Common myeloid progenitor, CD34-positive (primary cell): Measurements from ENCODE around the gene SORBS2.

Source experiments
- CTCF ChIA-PET: fragments of 350-600 bp; sonication (Branson Sonifier 250); formaldehyde crosslinking; loops from one replicate; lab custom pipeline; 2021; ENCODE audit warnings: antibody characterized with exemption; lab: Charles Lee
- POLR2A ChIA-PET: fragments of 350-600 bp; sonication (Branson Sonifier 250); formaldehyde crosslinking; loops from one replicate; lab custom pipeline; 2021; ENCODE audit warnings: antibody characterized with exemption; lab: Charles Lee
- DNase-seq, 3 donors: peaks; one replicate each; pipeline versions ENCODE4 v3.0.0 to v3.0.0-alpha.2; 2013
- H3K27ac ChIP-seq, 2 experiments: 1 replicate in 1 of 2; 2 replicates in 1 of 2; pipeline ENCODE4 v1.7.0; 2013; ENCODE audit warnings: inconsistent platforms in 2 of 2, low read length in 2 of 2, mild to moderate bottlenecking in 2 of 2, low read depth in 1 of 2, moderate library complexity in 1 of 2; ENCODE audit not compliant: severe bottlenecking in 2 of 2, insufficient read depth in 1 of 2, poor library complexity in 1 of 2
- H3K27me3 ChIP-seq, 5 experiments: replicated peaks in 2 of 5; 1 replicate in 3 of 5; 2 replicates in 2 of 5; pipeline versions ENCODE4 v1.6.1 to v1.7.0; 2013; ENCODE audit warnings: low read length in 4 of 5, mild to moderate bottlenecking in 2 of 5, moderate library complexity in 2 of 5, inconsistent platforms in 1 of 5; ENCODE audit not compliant: insufficient read depth in 5 of 5, control insufficient read depth in 4 of 5
- H3K36me3 ChIP-seq, 4 experiments: 1 replicate in 2 of 4; 2 replicates in 2 of 4; pipeline versions ENCODE4 v1.6.1 to v1.7.0; 2013; ENCODE audit warnings: low read length in 3 of 4, control low read depth in 1 of 4, mild to moderate bottlenecking in 1 of 4; ENCODE audit not compliant: control insufficient read depth in 4 of 4, insufficient read depth in 4 of 4
- H3K4me1 ChIP-seq, 4 experiments: 1 replicate in 3 of 4; 2 replicates in 1 of 4; pipeline versions ENCODE4 v1.6.1 to v1.7.1; 2013; ENCODE audit warnings: low read length in 3 of 4, mild to moderate bottlenecking in 3 of 4, control low read depth in 1 of 4, inconsistent platforms in 1 of 4, moderate library complexity in 1 of 4; ENCODE audit not compliant: control insufficient read depth in 4 of 4, insufficient read depth in 4 of 4; ENCODE audit errors: control extremely low read depth in 1 of 4
- H3K4me3 ChIP-seq, 7 experiments: 1 replicate in 4 of 7; 2 replicates in 3 of 7; pipeline versions ENCODE4 v1.5.1 to v1.7.0; 2013; ENCODE audit warnings: mild to moderate bottlenecking in 7 of 7, low read length in 6 of 7, moderate library complexity in 6 of 7, inconsistent platforms in 2 of 7, low read depth in 2 of 7, control low read depth in 1 of 7; ENCODE audit not compliant: insufficient read depth in 4 of 7, control insufficient read depth in 1 of 7; ENCODE audit errors: extremely low read depth in 1 of 7
- H3K9me3 ChIP-seq, 5 experiments: 1 replicate in 4 of 5; 2 replicates in 1 of 5; pipeline versions ENCODE4 v1.6.1 to v1.7.1; 2013; ENCODE audit warnings: low read length in 4 of 5, mild to moderate bottlenecking in 2 of 5, inconsistent platforms in 1 of 5, low read depth in 1 of 5, moderate library complexity in 1 of 5; ENCODE audit not compliant: control insufficient read depth in 4 of 5, insufficient read depth in 2 of 5; ENCODE audit errors: control extremely low read depth in 1 of 5
- WGBS: methylation state at CpG from one replicate; pipeline ENCODE4 v1.1.5; 2013; ENCODE audit not compliant: insufficient coverage; 5-methylcytosine and 5-hydroxymethylcytosine counted together

SORBS2 gene

GRCh38 chr4:185780472-185780871 is 31.5 kb downstream of the SORBS2 start:
- H3K27me3 ChIP-seq = no peaks in the 10 kb centered on the region
- CTCF ChIA-PET = no interaction called here
- no peaks in the 10 kb centered on the region for H3K36me3 ChIP-seq
- no peak for DNase-seq
- no peaks in the 10 kb centered on the region for H3K9me3 ChIP-seq
- no peak overlapping the region for H3K27ac ChIP-seq
- H3K4me3 ChIP-seq = no peak overlapping the region
- peaks cover 0 to 2% (median under 1%) of the 10 kb centered on the region in 4 experiments for H3K4me1 ChIP-seq
- 97% methylated on average over 3 of the region's 5 CpGs for WGBS
- POLR2A ChIA-PET = no interaction called here

GRCh38 chr4:185779517-185779916 is 32.5 kb downstream of the SORBS2 start:
- H3K36me3 ChIP-seq = no peaks in the 10 kb centered on the region
- no peak overlapping the region for H3K4me3 ChIP-seq
- DNase-seq = no peak
- ChIA-PET CTCF (no interaction called here), POLR2A (no interaction called here)
- H3K27ac ChIP-seq = no peak overlapping the region
- peaks cover 0 to 6% (median 2%) of the 10 kb centered on the region in 4 experiments for H3K4me1 ChIP-seq
- 100% methylated on average over 2 of the region's 3 CpGs for WGBS
- no peaks in the 10 kb centered on the region for H3K27me3 ChIP-seq
- H3K9me3 ChIP-seq = no peaks in the 10 kb centered on the region

GRCh38 chr4:185778307-185778706 is 33.7 kb downstream of the SORBS2 start:
- ChIA-PET CTCF (no interaction called here), POLR2A (no interaction called here)
- H3K27me3 ChIP-seq = peaks cover 0 to 3% (median 0%) of the 10 kb centered on the region in 5 experiments
- no peaks in the 10 kb centered on the region for H3K36me3 ChIP-seq
- no peaks in the 10 kb centered on the region for H3K9me3 ChIP-seq
- DNase-seq = no peak
- 97% methylated on average over 10 of the region's 11 CpGs for WGBS
- H3K4me3 ChIP-seq = no peak overlapping the region
- no peak overlapping the region for H3K27ac ChIP-seq
- peaks cover 0 to 6% (median 2%) of the 10 kb centered on the region in 4 experiments for H3K4me1 ChIP-seq

DNA sequence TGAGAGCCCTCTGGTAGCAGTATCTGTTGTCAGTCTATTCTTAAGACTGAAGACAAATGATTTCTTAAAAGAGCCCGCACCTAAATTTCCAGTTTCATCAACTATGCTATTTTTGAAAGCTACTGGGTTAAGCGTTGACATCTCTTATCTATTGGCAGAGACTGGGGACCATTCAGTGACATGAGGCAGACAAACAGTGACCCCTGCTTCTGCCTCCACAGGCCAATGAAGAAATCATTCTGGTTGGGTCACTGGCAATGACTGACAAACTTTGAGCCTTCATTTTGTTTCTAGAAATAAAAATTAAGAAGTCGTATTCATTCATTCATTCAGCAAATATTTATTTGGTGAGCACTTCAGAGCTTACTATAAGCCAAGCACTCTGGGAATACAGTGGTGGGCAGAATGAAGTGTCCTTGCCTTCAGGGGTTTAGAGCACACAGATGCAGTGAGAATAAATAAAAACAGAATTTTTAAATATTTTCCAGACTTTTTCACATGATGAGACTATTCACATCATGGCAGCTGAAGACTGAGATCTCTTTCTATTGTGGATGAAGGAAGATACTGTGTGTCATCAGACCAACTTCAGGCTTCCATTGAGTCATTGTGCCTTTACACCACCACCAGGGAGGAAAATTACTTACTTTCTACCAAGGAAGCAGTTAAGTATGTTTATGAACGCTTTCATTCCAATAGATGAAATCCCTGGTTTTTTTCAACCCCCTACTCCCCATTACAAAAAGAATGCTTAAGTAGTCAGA is 36.0 kb downstream of the SORBS2 start:
- CTCF ChIA-PET = no interaction called here
- peaks cover 0 to 6% (median 2%) of the 10 kb centered on the region in 4 experiments for H3K4me1 ChIP-seq
- POLR2A ChIA-PET = no interaction called here
- WGBS = 100% methylated on average over 4 of the region's 4 CpGs
- H3K36me3 ChIP-seq = no peaks in the 10 kb centered on the region
- H3K27me3 ChIP-seq = peaks cover 0 to 6% (median 0%) of the 10 kb centered on the region in 5 experiments
- DNase-seq = no peak
- H3K27ac ChIP-seq = no peak overlapping the region
- H3K9me3 ChIP-seq = no peaks in the 10 kb centered on the region
- no peak overlapping the region for H3K4me3 ChIP-seq

DNA sequence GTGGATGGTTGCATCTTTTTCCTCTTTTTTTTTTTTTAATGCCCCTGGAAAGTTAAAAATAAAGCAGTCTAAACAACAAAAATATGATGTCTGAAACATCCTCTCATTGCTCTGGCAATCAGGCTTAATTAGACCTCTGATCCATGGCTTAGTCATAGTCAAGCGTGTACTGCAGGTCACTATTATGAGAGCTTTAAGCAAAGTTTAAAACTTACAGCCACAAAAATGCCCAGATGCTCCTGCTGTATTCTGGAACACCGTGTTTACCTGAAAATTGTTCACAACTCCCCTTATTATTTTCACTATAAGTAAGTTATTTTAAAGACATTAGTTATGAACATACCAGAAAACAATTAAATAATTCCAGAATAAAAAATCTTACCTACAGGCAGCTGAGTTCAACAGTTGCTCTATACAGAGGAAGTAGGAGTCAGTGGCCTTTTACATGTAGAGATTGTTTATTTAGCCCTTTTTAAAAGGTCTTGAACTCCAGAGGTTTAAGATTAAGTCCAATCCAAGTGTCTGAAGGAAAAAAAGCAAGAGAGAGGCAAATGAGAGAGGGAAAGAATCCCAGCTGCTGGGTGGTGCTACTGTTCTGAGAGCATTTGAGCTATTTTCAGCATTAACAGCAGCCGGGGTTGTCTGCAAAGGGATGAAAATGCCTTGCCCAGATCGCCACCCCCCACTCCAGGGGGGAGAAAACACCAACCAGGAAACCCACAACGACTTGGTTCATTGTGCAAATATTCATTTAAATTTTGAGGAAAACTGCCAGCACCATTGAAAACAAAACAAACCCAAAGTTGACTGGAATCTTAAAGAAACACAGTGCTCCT is 36.9 kb downstream of the SORBS2 start:
- Histone ChIP-seq H3K4me1 (peaks cover 0 to 6% (median 2%) of the 10 kb centered on the region in 4 experiments), H3K4me3 (no peak overlapping the region), H3K9me3 (peaks cover 0 to 2% (median 0%) of the 10 kb centered on the region in 5 experiments), H3K27ac (no peak overlapping the region), H3K36me3 (no peaks in the 10 kb centered on the region), H3K27me3 (peaks cover 0 to 6% (median 0%) of the 10 kb centered on the region in 5 experiments)
- 17% methylated on average over 3 of the region's 5 CpGs for WGBS
- DNase-seq = peak in 2 of 3 donors; percentile 2 to 4
- ChIA-PET POLR2A (no interaction called here), CTCF (no interaction called here)

GRCh38 chr4:185774131-185774653 is 37.8 kb downstream of the SORBS2 start:
- Histone ChIP-seq H3K4me3 (no peak overlapping the region), H3K4me1 (peaks cover 0 to 6% (median 2%) of the 10 kb centered on the region in 4 experiments), H3K9me3 (peaks cover 0 to 2% (median 0%) of the 10 kb centered on the region in 5 experiments), H3K27me3 (peaks cover 0 to 6% (median 0%) of the 10 kb centered on the region in 5 experiments), H3K36me3 (no peaks in the 10 kb centered on the region), H3K27ac (no peak overlapping the region)
- no peak for DNase-seq
- ChIA-PET POLR2A (no interaction called here), CTCF (no interaction called here)
- 62% methylated on average over 7 of the region's 8 CpGs for WGBS
